ENCODE measurements around the gene ART5. TPM values are rescaled to one million over a fixed set of nuclear protein-coding genes. Genes with fewer than 3 reads are reported as not detected.
A peak's percentile ranks its signal among the peaks of the same experiment; 100 is the strongest.
"Not testable (repeated sequence)": the region's sequence is repeated elsewhere in the genome, so short reads cannot be mapped to it uniquely, and the experiment has no call there.

ART5 gene
- total RNA-seq, 2 experiments from 2014 or later: not detected

- H3K36me3 Mint-ChIP-seq (ENCODE audit: low read depth); CTCF ChIA-PET; H3K4me1 Mint-ChIP-seq (ENCODE audit: low read depth); ATAC-seq; POLR2A ChIA-PET; H3K27ac Mint-ChIP-seq; H3K9me3 Mint-ChIP-seq (ENCODE audit: insufficient read depth); DNase-seq; H3K4me3 Mint-ChIP-seq: not testable (repeated sequence)
- peaks cover 28% of the 10 kb centered on the region for H3K27me3 Mint-ChIP-seq (ENCODE audit: low read depth)
Observed at GRCh38 chr11:3649374-3649773, 7.6 kb upstream of the ART5 start.

GRCh38 chr11:3648843-3649242 lies 7.1 kb upstream of the ART5 start:
- H3K27ac Mint-ChIP-seq; H3K36me3 Mint-ChIP-seq (ENCODE audit: low read depth); H3K9me3 Mint-ChIP-seq (ENCODE audit: insufficient read depth); H3K4me1 Mint-ChIP-seq (ENCODE audit: low read depth); POLR2A ChIA-PET; DNase-seq; H3K4me3 Mint-ChIP-seq; ATAC-seq; CTCF ChIA-PET: not testable (repeated sequence)
- peaks cover 31% of the 10 kb centered on the region for H3K27me3 Mint-ChIP-seq (ENCODE audit: low read depth)

DNA sequence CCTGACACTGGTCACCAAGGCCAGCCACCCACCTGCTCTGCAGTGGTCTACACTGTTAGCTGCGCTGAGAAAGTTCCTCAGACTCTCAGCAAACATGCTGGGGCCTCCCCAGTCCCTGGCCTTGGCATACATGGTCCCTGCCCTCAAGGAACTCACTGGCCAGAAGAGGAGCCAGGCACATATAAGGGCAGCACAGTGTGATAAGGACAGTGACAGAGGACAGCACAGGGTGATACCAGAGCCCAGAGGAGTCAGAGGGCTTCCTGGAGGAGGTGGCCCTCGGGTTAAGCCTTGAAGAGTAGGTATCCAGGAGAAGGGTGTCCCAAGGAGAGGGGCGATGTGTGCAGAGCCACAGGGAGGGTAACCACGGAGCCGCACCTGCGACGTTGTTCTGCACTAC lies 3.8 kb upstream of the ART5 start:
- Mint-ChIP-seq H3K9me3 (ENCODE audit: insufficient read depth) (no peaks in the 10 kb centered on the region), H3K36me3 (ENCODE audit: low read depth) (no peaks in the 10 kb centered on the region), H3K27me3 (ENCODE audit: low read depth) (peaks cover 44% of the 10 kb centered on the region), H3K4me3 (no peak overlapping the region), H3K4me1 (ENCODE audit: low read depth) (peaks cover 6% of the 10 kb centered on the region), H3K27ac (no peak overlapping the region)
- ATAC-seq (no peak), DNase-seq (no peak)
- CTCF ChIA-PET: no interaction called here
- POLR2A ChIA-PET: no interaction called here

GRCh38 chr11:3644817-3645235 lies 3.0 kb upstream of the ART5 start, which contains the start of gene ART1:
Gene ART1 (plus strand): TSS chr11:3645128. CDS start chr11:3659214, 14,086 bp downstream.
- no peak for DNase-seq
- H3K4me3 Mint-ChIP-seq: no peak within 1 kb of the TSS

GRCh38 chr11:3643102-3643546 lies 1.3 kb upstream of the ART5 start:
- H3K9me3 Mint-ChIP-seq (ENCODE audit: insufficient read depth); ATAC-seq; H3K4me3 Mint-ChIP-seq; DNase-seq; H3K4me1 Mint-ChIP-seq (ENCODE audit: low read depth); CTCF ChIA-PET; H3K27ac Mint-ChIP-seq; POLR2A ChIA-PET; H3K36me3 Mint-ChIP-seq (ENCODE audit: low read depth): not testable (repeated sequence)
- peaks cover 31% of the 10 kb centered on the region for H3K27me3 Mint-ChIP-seq (ENCODE audit: low read depth)

More at GRCh38 chr11:3644817-3645235, 3.0 kb upstream of the ART5 start, which contains the start of gene ART1:
- no peaks in the 10 kb centered on the region for H3K36me3 Mint-ChIP-seq (ENCODE audit: low read depth)
- H3K27me3 Mint-ChIP-seq (ENCODE audit: low read depth): peaks cover 41% of the 10 kb centered on the region
- H3K9me3 Mint-ChIP-seq (ENCODE audit: insufficient read depth): no peaks in the 10 kb centered on the region
- ATAC-seq: no peak
- CTCF ChIA-PET: no interaction called here
- H3K27ac Mint-ChIP-seq: no peak within 1 kb of the TSS
- peaks cover 6% of the 10 kb centered on the region for H3K4me1 Mint-ChIP-seq (ENCODE audit: low read depth)
- POLR2A ChIA-PET: no interaction called here

GRCh38 chr11:3642071-3642951 lies 519 bp upstream of the ART5 start:
- no peaks in the 10 kb centered on the region for H3K9me3 Mint-ChIP-seq (ENCODE audit: insufficient read depth)
- peak; percentile 41 for DNase-seq
- ChIA-PET CTCF (no interaction called here), POLR2A (no interaction called here)
- H3K4me3 Mint-ChIP-seq: no peak overlapping the region
- H3K4me1 Mint-ChIP-seq (ENCODE audit: low read depth): peaks cover 6% of the 10 kb centered on the region
- ATAC-seq: peak; percentile 80
- H3K36me3 Mint-ChIP-seq (ENCODE audit: low read depth): no peaks in the 10 kb centered on the region
- H3K27ac Mint-ChIP-seq: no peak overlapping the region
- peaks cover 30% of the 10 kb centered on the region for H3K27me3 Mint-ChIP-seq (ENCODE audit: low read depth)

- CTCF ChIA-PET: no interaction called here
- no peak for ATAC-seq
- POLR2A ChIA-PET: no interaction called here
- peaks cover 30% of the 10 kb centered on the region for H3K27me3 Mint-ChIP-seq (ENCODE audit: low read depth)
- DNase-seq: no peak
- H3K27ac Mint-ChIP-seq: no peak overlapping the region
- H3K9me3 Mint-ChIP-seq (ENCODE audit: insufficient read depth): no peaks in the 10 kb centered on the region
- H3K4me3 Mint-ChIP-seq: no peak overlapping the region
- peaks cover 6% of the 10 kb centered on the region for H3K4me1 Mint-ChIP-seq (ENCODE audit: low read depth)
- H3K36me3 Mint-ChIP-seq (ENCODE audit: low read depth): no peaks in the 10 kb centered on the region
Observed at GRCh38 chr11:3641191-3641590, 601 bp downstream of the ART5 start.

DNA sequence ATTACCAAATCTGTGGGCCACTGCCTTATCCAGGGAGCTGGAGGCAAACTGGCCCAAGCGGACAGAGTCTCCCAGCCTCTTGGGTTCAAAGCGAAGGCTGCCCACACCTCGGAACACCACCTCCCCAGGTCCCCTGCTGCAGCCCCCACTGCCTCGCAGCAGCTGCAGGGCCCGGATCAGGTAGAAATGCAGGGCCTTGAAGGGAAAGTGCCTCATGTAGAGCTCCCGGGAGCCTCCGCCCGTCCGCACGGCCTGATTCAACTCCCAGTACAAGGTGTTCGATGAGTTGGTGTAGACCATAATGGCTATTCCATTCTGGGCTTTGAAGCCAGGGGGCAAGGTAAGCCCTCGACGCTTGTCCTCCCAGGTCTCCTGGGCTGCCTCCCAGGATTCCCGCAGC lies 2.0 kb downstream of the ART5 start:
- POLR2A ChIA-PET: no interaction called here
- peaks cover 26% of the 10 kb centered on the region for H3K27me3 Mint-ChIP-seq (ENCODE audit: low read depth)
- CTCF ChIA-PET: no interaction called here

GRCh38 chr11:3638513-3638912 lies 3.3 kb downstream of the ART5 start:
- ATAC-seq: no peak
- Mint-ChIP-seq H3K27me3 (ENCODE audit: low read depth) (peaks cover 17% of the 10 kb centered on the region), H3K27ac (no peak overlapping the region), H3K4me1 (ENCODE audit: low read depth) (peaks cover 6% of the 10 kb centered on the region), H3K4me3 (no peak overlapping the region), H3K36me3 (ENCODE audit: low read depth) (no peaks in the 10 kb centered on the region), H3K9me3 (ENCODE audit: insufficient read depth) (no peaks in the 10 kb centered on the region)
- POLR2A ChIA-PET: no interaction called here
- DNase-seq: no peak
- CTCF ChIA-PET: no interaction called here

More for the DNA sequence above, 2.0 kb downstream of the ART5 start:
- no peak overlapping the region for H3K27ac Mint-ChIP-seq
- no peaks in the 10 kb centered on the region for H3K9me3 Mint-ChIP-seq (ENCODE audit: insufficient read depth)
- DNase-seq (no peak), ATAC-seq (no peak)
- H3K4me1 Mint-ChIP-seq (ENCODE audit: low read depth): peaks cover 6% of the 10 kb centered on the region
- no peak overlapping the region for H3K4me3 Mint-ChIP-seq
- no peaks in the 10 kb centered on the region for H3K36me3 Mint-ChIP-seq (ENCODE audit: low read depth)

DNA sequence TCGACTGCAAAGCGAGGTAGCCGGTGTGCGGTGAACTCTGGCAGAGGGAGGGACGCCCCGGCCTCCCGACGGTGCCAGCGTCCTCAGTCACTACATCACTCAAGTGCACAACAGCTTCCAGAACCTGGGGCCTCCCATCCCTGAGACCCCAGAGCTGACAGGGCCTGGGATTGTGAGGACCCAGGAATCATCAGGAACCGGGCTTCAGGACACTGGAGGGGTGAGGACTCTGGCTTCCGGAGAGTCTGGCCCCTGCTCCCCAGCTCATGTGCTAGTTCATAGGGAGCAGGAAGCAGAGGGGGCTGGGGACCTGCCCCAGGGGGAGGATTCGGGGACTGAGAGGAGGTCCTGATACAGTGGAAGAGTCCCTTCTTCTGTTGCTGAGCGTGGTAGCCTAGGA lies 4.6 kb downstream of the ART5 start:
- H3K4me3 Mint-ChIP-seq: no peak overlapping the region
- ATAC-seq: no peak
- H3K36me3 Mint-ChIP-seq (ENCODE audit: low read depth): no peaks in the 10 kb centered on the region
- H3K4me1 Mint-ChIP-seq (ENCODE audit: low read depth): peaks cover 3% of the 10 kb centered on the region
- ChIA-PET POLR2A (no interaction called here), CTCF (no interaction called here)
- no peak for DNase-seq
- H3K27me3 Mint-ChIP-seq (ENCODE audit: low read depth): peaks cover 8% of the 10 kb centered on the region
- H3K9me3 Mint-ChIP-seq (ENCODE audit: insufficient read depth): no peaks in the 10 kb centered on the region
- no peak overlapping the region for H3K27ac Mint-ChIP-seq

- H3K4me3 Mint-ChIP-seq: no peak overlapping the region
- H3K27ac Mint-ChIP-seq: no peak overlapping the region
- no peaks in the 10 kb centered on the region for H3K36me3 Mint-ChIP-seq (ENCODE audit: low read depth)
- CTCF ChIA-PET: no interaction called here
- POLR2A ChIA-PET: no interaction called here
- H3K9me3 Mint-ChIP-seq (ENCODE audit: insufficient read depth): no peaks in the 10 kb centered on the region
- no peak for DNase-seq
- no peak for ATAC-seq
- no peaks in the 10 kb centered on the region for H3K4me1 Mint-ChIP-seq (ENCODE audit: low read depth)
- H3K27me3 Mint-ChIP-seq (ENCODE audit: low read depth): no peaks in the 10 kb centered on the region
Observed at GRCh38 chr11:3635641-3636375, 6.0 kb downstream of the ART5 start.

DNA sequence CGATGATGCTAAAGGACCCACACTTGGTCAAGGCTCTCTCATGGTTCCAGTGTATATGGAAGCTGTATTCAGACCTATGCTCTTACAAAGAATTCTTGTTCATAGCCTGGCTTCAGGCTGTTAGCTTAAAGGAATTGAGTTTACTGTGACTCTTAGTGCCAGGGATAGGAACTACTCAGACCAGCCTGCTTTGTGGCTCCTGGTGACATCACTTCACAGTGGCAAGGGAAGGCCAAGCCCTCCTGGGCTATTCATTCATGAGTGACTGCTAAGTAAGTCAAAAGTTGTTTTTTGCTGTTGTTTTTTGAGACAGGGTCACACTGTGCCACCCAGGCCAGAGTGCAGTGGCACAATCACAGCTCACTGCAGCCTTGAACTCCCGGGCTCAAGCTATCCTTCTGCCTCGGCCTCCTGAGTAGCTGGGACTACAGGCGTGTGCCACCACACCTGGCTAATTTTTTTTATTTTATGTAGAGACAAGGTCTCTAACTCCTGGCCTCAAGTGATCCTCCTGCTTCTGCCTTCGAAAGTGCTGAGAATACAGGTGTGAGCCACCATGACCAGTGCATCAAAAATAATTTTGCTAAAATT lies 9.6 kb downstream of the ART5 start:
- H3K9me3 Mint-ChIP-seq (ENCODE audit: insufficient read depth): no peaks in the 10 kb centered on the region
- no peak overlapping the region for H3K4me3 Mint-ChIP-seq
- no peak overlapping the region for H3K27ac Mint-ChIP-seq
- CTCF ChIA-PET: no interaction called here
- no peaks in the 10 kb centered on the region for H3K27me3 Mint-ChIP-seq (ENCODE audit: low read depth)
- H3K36me3 Mint-ChIP-seq (ENCODE audit: low read depth): no peaks in the 10 kb centered on the region
- POLR2A ChIA-PET: no interaction called here
- ATAC-seq (no peak), DNase-seq (no peak)
- no peaks in the 10 kb centered on the region for H3K4me1 Mint-ChIP-seq (ENCODE audit: low read depth)
